ENCODE results near the gene XK. TPM values are rescaled to one million over a fixed set of nuclear protein-coding genes. Genes with fewer than 3 reads are reported as not detected.

Gene XK
- total and polyA plus RNA-seq, 2 experiments from 2014 or later = not detected

DNA sequence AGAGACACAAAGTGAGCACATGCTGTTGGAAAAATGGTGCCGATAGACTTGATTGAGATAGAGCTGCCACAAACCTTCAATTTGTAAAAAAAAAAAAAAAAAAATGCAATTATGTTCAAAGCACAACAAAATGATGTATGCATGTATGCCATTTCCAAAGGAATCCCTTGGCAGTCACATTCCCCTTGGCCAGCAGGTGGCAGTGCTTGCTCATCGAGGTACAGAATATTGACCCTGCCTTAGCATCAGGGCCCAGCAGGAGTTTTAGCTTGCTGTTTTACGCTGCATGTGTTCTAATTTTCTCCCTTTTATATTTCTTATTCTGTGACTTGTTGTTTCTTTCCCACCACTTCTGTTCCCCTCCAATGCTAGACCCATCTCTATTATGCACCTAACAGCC, 59.8 kb downstream of the XK start:
- Histone ChIP-seq H4K20me1 (ENCODE audit: insufficient read depth) (no peaks in the 10 kb centered on the region), H3K27me3 (replicated peaks; ENCODE audit: insufficient read depth) (no peaks in the 10 kb centered on the region; the same call in 1 of the 2 replicates), H3F3A (ENCODE audit: insufficient read depth) (no peaks in the 10 kb centered on the region), H3K4me1 (ENCODE audit: insufficient read depth) (no peaks in the 10 kb centered on the region), H3K79me2 (ENCODE audit: insufficient read depth) (no peaks in the 10 kb centered on the region), H3K36me3 (ENCODE audit: low read depth) (no peaks in the 10 kb centered on the region), H2AFZ (no peak overlapping the region), H3K9ac (no peak overlapping the region), H3K9me3 (ENCODE audit: low read depth) (no peaks in the 10 kb centered on the region), H3K9me2 (ENCODE audit: insufficient read depth) (no peaks in the 10 kb centered on the region), H3K4me2 (ENCODE audit: unreplicated experiment) (no peak overlapping the region), H3K27ac (no peak overlapping the region), H3K4me3 (no peak overlapping the region)
- TF ChIP-seq EZH2phosphoT487 (IDR thresholded peaks at IDR 0.05; ENCODE audit: insufficient read depth, low read depth) (no peak), EZH2 (IDR thresholded peaks at IDR 0.05; ENCODE audit: insufficient read depth, poor library complexity, severe bottlenecking) (no peak)
- DNase-seq = peak; percentile 61
- in situ Hi-C loops (cut with MboI) = no loop called here
- 25 to 30% methylated on average over 3 of the region's 3 CpGs for WGBS, 2 experiments (ENCODE audit: low coverage in 1 of 2, low lambda C conversion rate in 2 of 2, missing lambda C conversion rate in 2 of 2)

DNA sequence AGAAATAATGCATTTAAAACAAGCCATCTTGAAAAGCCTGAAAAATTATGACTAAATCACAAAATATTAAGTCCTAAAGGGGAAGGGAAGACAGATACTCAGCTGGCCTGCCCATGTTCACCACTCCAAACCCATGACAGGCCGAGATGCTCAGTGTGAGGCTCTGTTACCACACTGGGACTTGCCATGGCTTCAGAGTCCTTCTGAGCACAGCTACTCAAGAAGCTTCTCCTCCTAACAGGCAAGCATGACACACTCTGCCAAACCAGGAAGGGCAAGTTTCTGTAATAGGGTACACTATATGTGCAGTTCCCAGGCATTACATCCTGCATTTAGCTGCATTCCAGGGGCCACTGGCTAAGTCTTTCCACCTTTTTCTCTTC, 60.2 kb downstream of the XK start:
- no peaks in the 10 kb centered on the region for H3K36me3 ChIP-seq (ENCODE audit: low read depth)

DNA sequence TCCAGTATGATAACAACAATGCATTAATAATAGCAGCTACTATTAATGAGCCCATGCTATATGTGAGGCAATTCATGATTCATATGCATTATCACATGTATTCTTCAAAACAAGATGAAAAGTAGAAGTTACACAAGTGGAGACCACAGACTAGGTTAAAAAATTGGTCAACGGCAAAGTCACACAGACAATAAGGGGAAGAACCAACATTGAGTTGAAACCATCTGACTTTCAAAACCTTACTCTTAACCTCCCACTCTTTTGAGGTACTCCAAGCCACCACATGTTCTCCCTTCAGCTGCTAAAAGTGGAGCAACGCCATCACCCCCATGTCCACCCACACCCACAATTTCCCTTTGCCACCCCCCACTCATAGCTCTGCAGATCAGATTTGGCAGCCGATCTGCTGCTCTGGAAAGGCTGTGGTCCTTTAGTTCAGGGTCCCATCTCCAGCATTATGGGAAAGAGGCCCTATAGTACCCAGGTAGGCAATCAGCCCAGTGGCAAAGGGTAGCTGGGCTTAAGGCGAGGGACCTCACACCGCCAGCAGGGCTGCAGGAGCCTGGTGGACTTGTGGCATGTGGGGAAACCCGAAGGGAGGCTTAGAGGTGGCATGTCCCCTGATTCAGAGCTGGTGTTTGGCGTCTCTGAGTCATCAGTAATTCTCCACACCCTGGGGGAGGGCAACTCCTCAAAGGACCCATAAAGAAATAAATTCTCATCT, 60.8 kb downstream of the XK start:
- Histone ChIP-seq H3K36me3 (ENCODE audit: low read depth) (no peaks in the 10 kb centered on the region), H3K79me2 (ENCODE audit: insufficient read depth) (no peaks in the 10 kb centered on the region), H3K4me2 (ENCODE audit: unreplicated experiment) (no peak overlapping the region), H3K27ac (no peak overlapping the region), H3K4me3 (no peak overlapping the region), H2AFZ (no peak overlapping the region), H4K20me1 (ENCODE audit: insufficient read depth) (no peaks in the 10 kb centered on the region), H3K9ac (no peak overlapping the region), H3K9me2 (ENCODE audit: insufficient read depth) (no peaks in the 10 kb centered on the region), H3K27me3 (replicated peaks; ENCODE audit: insufficient read depth) (no peaks in the 10 kb centered on the region), H3K4me1 (ENCODE audit: insufficient read depth) (no peaks in the 10 kb centered on the region), H3F3A (ENCODE audit: insufficient read depth) (no peaks in the 10 kb centered on the region), H3K9me3 (ENCODE audit: low read depth) (no peaks in the 10 kb centered on the region)
- in situ Hi-C loops (cut with MboI) = no loop called here
- 74 to 80% methylated on average over 7 of the region's 7 CpGs for WGBS, 2 experiments (ENCODE audit: low coverage in 1 of 2, low lambda C conversion rate in 2 of 2, missing lambda C conversion rate in 2 of 2)
- TF ChIP-seq EZH2 (IDR thresholded peaks at IDR 0.05; ENCODE audit: insufficient read depth, poor library complexity, severe bottlenecking) (no peak), EZH2phosphoT487 (IDR thresholded peaks at IDR 0.05; ENCODE audit: insufficient read depth, low read depth) (no peak)
- DNase-seq = no peak

More for the DNA sequence above, 60.2 kb downstream of the XK start:
- H3K9me2 ChIP-seq (ENCODE audit: insufficient read depth) = no peaks in the 10 kb centered on the region
- WGBS, 2 experiments (ENCODE audit: low coverage in 1 of 2, low lambda C conversion rate in 2 of 2, missing lambda C conversion rate in 2 of 2) = 36% methylated on average over 1 of the region's 1 CpG; no CpG with 5 or more reads in 1 of the 2 experiments
- H3K9ac ChIP-seq = no peak overlapping the region
- H3K79me2 ChIP-seq (ENCODE audit: insufficient read depth) = no peaks in the 10 kb centered on the region
- H4K20me1 ChIP-seq (ENCODE audit: insufficient read depth) = no peaks in the 10 kb centered on the region
- TF ChIP-seq EZH2phosphoT487 (IDR thresholded peaks at IDR 0.05; ENCODE audit: insufficient read depth, low read depth) (no peak), EZH2 (IDR thresholded peaks at IDR 0.05; ENCODE audit: insufficient read depth, poor library complexity, severe bottlenecking) (no peak)
- H2AFZ ChIP-seq = no peak overlapping the region
- no peak overlapping the region for H3K27ac ChIP-seq
- no peak for DNase-seq
- in situ Hi-C loops (cut with MboI) = no loop called here
- H3K27me3 ChIP-seq (replicated peaks; ENCODE audit: insufficient read depth) = no peaks in the 10 kb centered on the region
- no peaks in the 10 kb centered on the region for H3F3A ChIP-seq (ENCODE audit: insufficient read depth)
- no peaks in the 10 kb centered on the region for H3K9me3 ChIP-seq (ENCODE audit: low read depth)
- H3K4me2 ChIP-seq (ENCODE audit: unreplicated experiment) = no peak overlapping the region
- no peaks in the 10 kb centered on the region for H3K4me1 ChIP-seq (ENCODE audit: insufficient read depth)
- no peak overlapping the region for H3K4me3 ChIP-seq

DNA sequence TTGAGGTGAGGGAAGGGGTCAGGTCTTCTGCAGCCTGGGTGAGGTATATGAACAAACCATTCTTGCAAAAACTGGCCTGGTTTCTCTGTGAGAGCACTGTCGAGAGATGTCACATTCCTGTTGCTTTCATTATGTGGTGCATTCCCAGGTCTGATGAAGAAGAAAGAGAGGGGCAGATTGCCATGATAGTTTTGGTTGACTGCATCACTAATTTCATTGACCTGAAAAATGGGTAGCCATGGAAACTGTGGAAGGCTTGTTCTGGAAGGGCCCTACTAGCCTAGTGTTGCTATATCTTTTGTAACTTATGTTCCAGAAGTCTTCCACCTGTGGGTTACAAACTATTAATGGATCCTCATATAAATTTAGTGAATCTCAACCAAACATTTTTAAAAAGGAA, 61.4 kb downstream of the XK start:
- Histone ChIP-seq H3K79me2 (ENCODE audit: insufficient read depth) (no peaks in the 10 kb centered on the region), H3K27me3 (replicated peaks; ENCODE audit: insufficient read depth) (no peaks in the 10 kb centered on the region), H3F3A (ENCODE audit: insufficient read depth) (no peaks in the 10 kb centered on the region), H3K4me1 (ENCODE audit: insufficient read depth) (no peaks in the 10 kb centered on the region), H4K20me1 (ENCODE audit: insufficient read depth) (no peaks in the 10 kb centered on the region), H2AFZ (no peak overlapping the region), H3K9me2 (ENCODE audit: insufficient read depth) (no peaks in the 10 kb centered on the region), H3K36me3 (ENCODE audit: low read depth) (no peaks in the 10 kb centered on the region), H3K4me2 (ENCODE audit: unreplicated experiment) (no peak overlapping the region), H3K27ac (no peak overlapping the region), H3K9me3 (ENCODE audit: low read depth) (no peaks in the 10 kb centered on the region), H3K9ac (no peak overlapping the region), H3K4me3 (no peak overlapping the region)
- in situ Hi-C loops (cut with MboI) = no loop called here
- TF ChIP-seq EZH2 (IDR thresholded peaks at IDR 0.05; ENCODE audit: insufficient read depth, poor library complexity, severe bottlenecking) (no peak), EZH2phosphoT487 (IDR thresholded peaks at IDR 0.05; ENCODE audit: insufficient read depth, low read depth) (no peak)
- no peak for DNase-seq
- WGBS, 2 experiments (ENCODE audit: low coverage in 1 of 2, low lambda C conversion rate in 2 of 2, missing lambda C conversion rate in 2 of 2) = 92 to 100% methylated on average over 1 of the region's 1 CpG
